ENCODE data around the gene PLEKHA1.

Gene PLEKHA1

GRCh38 chr10:122373108-122373507 lies 1.4 kb upstream of the PLEKHA1 start:
- Histone ChIP-seq H3K4me3 (replicated peaks; ENCODE audit: insufficient read depth, low read length) (no peak overlapping the region), H3K27ac (replicated peaks) (no peak overlapping the region), H3K27me3 (ENCODE audit: insufficient read depth, poor library complexity, severe bottlenecking) (peaks cover 3% of the 10 kb centered on the region)
- TF ChIP-seq GABPA (IDR thresholded peaks at IDR 0.05; ENCODE audit: low read depth), result no peak
- TF ChIP-seq POLR2AphosphoS5 (IDR thresholded peaks at IDR 0.05; ENCODE audit: low read depth), result no peak
- TF ChIP-seq, protein P1, sequence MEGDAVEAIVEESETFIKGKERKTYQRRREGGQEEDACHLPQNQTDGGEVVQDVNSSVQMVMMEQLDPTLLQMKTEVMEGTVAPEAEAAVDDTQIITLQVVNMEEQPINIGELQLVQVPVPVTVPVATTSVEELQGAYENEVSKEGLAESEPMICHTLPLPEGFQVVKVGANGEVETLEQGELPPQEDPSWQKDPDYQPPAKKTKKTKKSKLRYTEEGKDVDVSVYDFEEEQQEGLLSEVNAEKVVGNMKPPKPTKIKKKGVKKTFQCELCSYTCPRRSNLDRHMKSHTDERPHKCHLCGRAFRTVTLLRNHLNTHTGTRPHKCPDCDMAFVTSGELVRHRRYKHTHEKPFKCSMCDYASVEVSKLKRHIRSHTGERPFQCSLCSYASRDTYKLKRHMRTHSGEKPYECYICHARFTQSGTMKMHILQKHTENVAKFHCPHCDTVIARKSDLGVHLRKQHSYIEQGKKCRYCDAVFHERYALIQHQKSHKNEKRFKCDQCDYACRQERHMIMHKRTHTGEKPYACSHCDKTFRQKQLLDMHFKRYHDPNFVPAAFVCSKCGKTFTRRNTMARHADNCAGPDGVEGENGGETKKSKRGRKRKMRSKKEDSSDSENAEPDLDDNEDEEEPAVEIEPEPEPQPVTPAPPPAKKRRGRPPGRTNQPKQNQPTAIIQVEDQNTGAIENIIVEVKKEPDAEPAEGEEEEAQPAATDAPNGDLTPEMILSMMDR (IDR thresholded peaks at IDR 0.05; ENCODE audit: insufficient read depth, low read length), result no peak
- no peak for TF ChIP-seq SPI1 (IDR thresholded peaks at IDR 0.05; ENCODE audit: borderline replicate concordance, low read depth)
- TF ChIP-seq REST (IDR thresholded peaks at IDR 0.05; ENCODE audit: insufficient replicate concordance, low read depth), result no peak
- no peak for DNase-seq (ENCODE audit: low read depth in 1 of 2, low spot score in 1 of 2)

GRCh38 chr10:122373721-122374120 lies 787 bp upstream of the PLEKHA1 start:
- Histone ChIP-seq H3K27ac (replicated peaks) (no peak overlapping the region), H3K27me3 (ENCODE audit: insufficient read depth, poor library complexity, severe bottlenecking) (peaks cover 3% of the 10 kb centered on the region)

More at GRCh38 chr10:122373721-122374120, 787 bp upstream of the PLEKHA1 start:
- no peak for DNase-seq (ENCODE audit: low read depth in 1 of 2, low spot score in 1 of 2)
- no peak overlapping the region for H3K4me3 ChIP-seq (replicated peaks; ENCODE audit: insufficient read depth, low read length)
- TF ChIP-seq GABPA (IDR thresholded peaks at IDR 0.05; ENCODE audit: low read depth) (no peak), SPI1 (IDR thresholded peaks at IDR 0.05; ENCODE audit: borderline replicate concordance, low read depth) (no peak), POLR2AphosphoS5 (IDR thresholded peaks at IDR 0.05; ENCODE audit: low read depth) (no peak), REST (IDR thresholded peaks at IDR 0.05; ENCODE audit: insufficient replicate concordance, low read depth) (no peak)
- TF ChIP-seq, protein P1 (IDR thresholded peaks at IDR 0.05; ENCODE audit: insufficient read depth, low read length), result no peak

All from HL-60 (cell line).